PFSK-1 (cell line): ENCODE data around the gene MRPS18C.

Experiments used
- FOXP2 ChIP-seq: optimal IDR thresholded peaks from 2 replicates; pipeline ENCODE3; 2011; ENCODE audit warnings: borderline replicate concordance, control low read depth, inconsistent platforms; ENCODE audit not compliant: insufficient read depth; ENCODE audit errors: extremely low read length, extremely low read depth
- POLR2AphosphoS5 ChIP-seq: IDR thresholded peaks from 2 replicates; pipeline ENCODE4 v1.6.1; 2012; ENCODE audit warnings: low read depth, mild to moderate bottlenecking, control low read depth, low read length, moderate library complexity
- REST ChIP-seq, 2 experiments: IDR thresholded peaks; 2 replicates each; pipeline versions ENCODE4 v1.6.1 to v1.8.0; 2011 to 2012; ENCODE audit warnings: low read depth in 2 of 2, low read length in 2 of 2, control low read depth in 1 of 2, inconsistent platforms in 1 of 2, mild to moderate bottlenecking in 1 of 2, moderate library complexity in 1 of 2; ENCODE audit not compliant: insufficient read depth in 1 of 2
- SIN3A ChIP-seq: IDR thresholded peaks from 2 replicates; pipeline ENCODE4 v1.6.1; 2012; ENCODE audit warnings: mild to moderate bottlenecking, low read length, moderate library complexity, borderline replicate concordance; ENCODE audit not compliant: insufficient read depth
- TAF1 ChIP-seq: IDR thresholded peaks from 2 replicates; pipeline ENCODE4 v1.6.1; 2012; ENCODE audit warnings: low read length, control low read depth, borderline replicate concordance; ENCODE audit not compliant: insufficient read depth

Gene MRPS18C

GRCh38 chr4:83486457-83487129 is 30.7 kb downstream of the MRPS18C start:
- TF ChIP-seq TAF1, result no peak
- TF ChIP-seq FOXP2, result no peak
- no peak for TF ChIP-seq REST (IDR thresholded peaks at IDR 0.05; ENCODE audit: insufficient read depth in 1 of 2, low read depth in 2 of 2, low read length in 2 of 2)
- no peak for TF ChIP-seq POLR2AphosphoS5
- no peak for TF ChIP-seq SIN3A

GRCh38 chr4:83489711-83490326 is 34.0 kb downstream of the MRPS18C start:
- TF ChIP-seq FOXP2 (no peak), TAF1 (no peak), SIN3A (no peak), POLR2AphosphoS5 (no peak), REST (IDR thresholded peaks at IDR 0.05; ENCODE audit: insufficient read depth in 1 of 2, low read depth in 2 of 2, low read length in 2 of 2) (no peak)

- no peak for TF ChIP-seq SIN3A
These were observed 35.1 kb downstream of the MRPS18C start for GRCh38 chr4:83490876-83491450.

- TF ChIP-seq REST (IDR thresholded peaks at IDR 0.05; ENCODE audit: insufficient read depth in 1 of 2, low read depth in 2 of 2, low read length in 2 of 2), result no peak
- TF ChIP-seq FOXP2, result no peak
- TF ChIP-seq TAF1, result no peak
- no peak for TF ChIP-seq POLR2AphosphoS5
- TF ChIP-seq SIN3A, result no peak
These were observed 42.3 kb downstream of the MRPS18C start for GRCh38 chr4:83498187-83498586.

- TF ChIP-seq SIN3A, result no peak
- no peak for TF ChIP-seq POLR2AphosphoS5
- TF ChIP-seq REST (IDR thresholded peaks at IDR 0.05; ENCODE audit: insufficient read depth in 1 of 2, low read depth in 2 of 2, low read length in 2 of 2), result no peak
- TF ChIP-seq FOXP2, result no peak
- no peak for TF ChIP-seq TAF1
These were observed 48.1 kb downstream of the MRPS18C start for GRCh38 chr4:83503974-83504373.
